MM.1S (cell line): Measurements from ENCODE around the gene CHRNG.

ENCODE experiments used
- CTCF ChIP-seq: fragments of 300-600 bp; sonication (generic); IDR thresholded peaks from 2 replicates; pipeline ENCODE4 v1.5.1; 2016; ENCODE audit warnings: antibody characterized with exemption, low read length, mixed read lengths
- EZH2 ChIP-seq: fragments of 300-600 bp; sonication (generic); optimal IDR thresholded peaks from 2 replicates; pipeline ENCODE3; 2017; ENCODE audit warnings: low read depth, mild to moderate bottlenecking, antibody characterized with exemption, low read length, mixed read lengths
- EZH2phosphoT487 ChIP-seq: fragments of 300-600 bp; sonication (generic); IDR thresholded peaks from 2 replicates; pipeline ENCODE4 v1.6.1; 2018; ENCODE audit warnings: antibody characterized with exemption, low read length

GRCh38 chr2:232491139-232491780 is 48.2 kb upstream of the CHRNG start:
- TF ChIP-seq CTCF (no peak), EZH2 (no peak), EZH2phosphoT487 (no peak)
